OCI-LY7 (cell line): ENCODE data around the gene BIRC5. TPM values are rescaled to one million over a fixed set of nuclear protein-coding genes. Genes with fewer than 3 reads are reported as not detected.

Experiments
- BruUV-seq: library from RNA; stranded (reverse); fragments of 400-500 nt; replicated peaks from 2 replicates; lab custom pipeline; 2021; lab: Mats Ljungman, UMichigan
- CTCF ChIA-PET: fragments of 300-600 bp; sonication (Branson Sonifier 250); formaldehyde crosslinking; loops from one replicate; lab custom pipeline; 2022; ENCODE audit warnings: antibody characterized with exemption; ENCODE audit not compliant: unreplicated experiment; lab: Charles Lee
- POLR2A ChIA-PET: fragments of 300-600 bp; sonication (Branson Sonifier 250); formaldehyde crosslinking; loops from one replicate; lab custom pipeline; 2022; ENCODE audit warnings: antibody characterized with exemption; lab: Charles Lee
- DNase-seq: peaks from one replicate; pipeline ENCODE4 v3.0.0-alpha.2; 2015; ENCODE audit warnings: low spot score
- H2AFZ ChIP-seq: fragments of 200-600 bp; sonication (generic), shearing (Covaris generic); 2 replicates; pipeline ENCODE4 v1.6.1; 2014; ENCODE audit warnings: mild to moderate bottlenecking, antibody characterized with exemption, low read length, moderate library complexity
- H3K27ac ChIP-seq: fragments of 200-600 bp; sonication (generic); 2 replicates; pipeline ENCODE4 v1.5.1; 2014; ENCODE audit warnings: mixed run types, low read depth, mild to moderate bottlenecking, moderate library complexity, low read length, inconsistent platforms; ENCODE audit not compliant: poor library complexity, severe bottlenecking
- H3K36me3 ChIP-seq: fragments of 200-600 bp; sonication (generic); 2 replicates; pipeline ENCODE4 v1.6.1; 2014; ENCODE audit warnings: mild to moderate bottlenecking, antibody characterized with exemption, low read length, moderate library complexity, mixed read lengths; ENCODE audit not compliant: insufficient read depth
- H3K4me1 ChIP-seq: fragments of 200-600 bp; sonication (generic); 2 replicates; pipeline ENCODE4 v1.5.1; 2014; ENCODE audit warnings: mild to moderate bottlenecking, low read length; ENCODE audit not compliant: insufficient read depth, poor library complexity, severe bottlenecking
- H3K4me2 ChIP-seq: fragments of 200-600 bp; sonication (generic); 2 replicates; pipeline ENCODE4 v1.6.1; 2014; ENCODE audit warnings: mild to moderate bottlenecking, low read length
- H3K4me3 ChIP-seq: fragments of 200-600 bp; sonication (generic); 2 replicates; pipeline ENCODE4 v1.5.1; 2014; ENCODE audit warnings: mild to moderate bottlenecking, low read depth, low read length; ENCODE audit not compliant: poor library complexity, severe bottlenecking
- H3K79me2 ChIP-seq: fragments of 200-600 bp; sonication (generic); 2 replicates; pipeline ENCODE4 v1.6.1; 2016; ENCODE audit warnings: low read depth, mild to moderate bottlenecking, low read length, moderate library complexity, mixed read lengths; ENCODE audit not compliant: insufficient read depth
- H3K9me2 ChIP-seq: fragments of 200-600 bp; sonication (generic); 2 replicates; pipeline ENCODE4 v1.6.1; 2016; ENCODE audit warnings: mild to moderate bottlenecking, low read length, mixed read lengths; ENCODE audit not compliant: insufficient read depth
- H3K9me3 ChIP-seq: fragments of 200-600 bp; sonication (generic); 2 replicates; pipeline ENCODE4 v1.6.1; 2014; ENCODE audit warnings: mild to moderate bottlenecking, mixed run types, low read length, mixed read lengths
- H4K20me1 ChIP-seq: fragments of 200-600 bp; sonication (generic); 2 replicates; pipeline ENCODE4 v1.6.1; 2014; ENCODE audit warnings: mild to moderate bottlenecking, antibody characterized with exemption, low read length, moderate library complexity, mixed read lengths; ENCODE audit not compliant: insufficient read depth
- EZH2phosphoT487 ChIP-seq: fragments of 200-600 bp; sonication (generic); IDR thresholded peaks from 2 replicates; pipeline ENCODE4 v1.6.1; 2018; ENCODE audit warnings: low read depth, borderline replicate concordance, mild to moderate bottlenecking, mixed run types, antibody characterized with exemption, low read length, moderate library complexity, mixed read lengths
- intact Hi-C: fragments of 100-400 bp; cut with micrococcal nuclease; formaldehyde crosslinking; loops from one replicate; pipeline ENCODE4 v1.10.0; 2022; ENCODE audit not compliant: unreplicated experiment
- total RNA-seq, 2 experiments: library from RNA; depleted of rRNA in 1 of 2; stranded (reverse); fragments of >200 nt in 1 of 2; shearing (Covaris generic) in 1 of 2; gene quantifications; 2 replicates each; pipeline ENCODE4 v1.2.3, GENCODE V29; 2014 to 2022
- TF ChIP-seq, protein P1 (sequence below): fragments of 200-600 bp; sonication (generic); conservative IDR thresholded peaks from 2 replicates; pipeline ENCODE4 v1.5.1; 2014; ENCODE audit warnings: mild to moderate bottlenecking, antibody characterized with exemption, low read length, moderate library complexity, mixed read lengths

The BIRC5 gene
- total RNA-seq, 2 experiments from 2014 or later = 184 to 266 TPM

- peaks cover 18% of the 10 kb centered on the region for H3K4me1 ChIP-seq
- no peaks in the 10 kb centered on the region for H3K9me3 ChIP-seq
- H3K27ac ChIP-seq = no peak overlapping the region
- no peak for TF ChIP-seq EZH2phosphoT487
- TF ChIP-seq, protein P1, sequence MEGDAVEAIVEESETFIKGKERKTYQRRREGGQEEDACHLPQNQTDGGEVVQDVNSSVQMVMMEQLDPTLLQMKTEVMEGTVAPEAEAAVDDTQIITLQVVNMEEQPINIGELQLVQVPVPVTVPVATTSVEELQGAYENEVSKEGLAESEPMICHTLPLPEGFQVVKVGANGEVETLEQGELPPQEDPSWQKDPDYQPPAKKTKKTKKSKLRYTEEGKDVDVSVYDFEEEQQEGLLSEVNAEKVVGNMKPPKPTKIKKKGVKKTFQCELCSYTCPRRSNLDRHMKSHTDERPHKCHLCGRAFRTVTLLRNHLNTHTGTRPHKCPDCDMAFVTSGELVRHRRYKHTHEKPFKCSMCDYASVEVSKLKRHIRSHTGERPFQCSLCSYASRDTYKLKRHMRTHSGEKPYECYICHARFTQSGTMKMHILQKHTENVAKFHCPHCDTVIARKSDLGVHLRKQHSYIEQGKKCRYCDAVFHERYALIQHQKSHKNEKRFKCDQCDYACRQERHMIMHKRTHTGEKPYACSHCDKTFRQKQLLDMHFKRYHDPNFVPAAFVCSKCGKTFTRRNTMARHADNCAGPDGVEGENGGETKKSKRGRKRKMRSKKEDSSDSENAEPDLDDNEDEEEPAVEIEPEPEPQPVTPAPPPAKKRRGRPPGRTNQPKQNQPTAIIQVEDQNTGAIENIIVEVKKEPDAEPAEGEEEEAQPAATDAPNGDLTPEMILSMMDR = no peak
- no peaks in the 10 kb centered on the region for H4K20me1 ChIP-seq
- H3K4me3 ChIP-seq = no peak overlapping the region
- H3K9me2 ChIP-seq = no peaks in the 10 kb centered on the region
- ChIA-PET POLR2A (no interaction called here), CTCF (no interaction called here)
- no TSS peak for BruUV-seq
- H3K36me3 ChIP-seq = no peaks in the 10 kb centered on the region
- H3K4me2 ChIP-seq = no peak overlapping the region
- intact Hi-C loops = loop anchor here (10.0 kb wide), 1 partner anchor 1476 kb away; no protein-coding TSS in a partner anchor
- DNase-seq = no peak
- no peak overlapping the region for H2AFZ ChIP-seq
- no peaks in the 10 kb centered on the region for H3K79me2 ChIP-seq
These were observed 54.3 kb downstream of the BIRC5 start for GRCh38 chr17:78268191-78268874.

DNA sequence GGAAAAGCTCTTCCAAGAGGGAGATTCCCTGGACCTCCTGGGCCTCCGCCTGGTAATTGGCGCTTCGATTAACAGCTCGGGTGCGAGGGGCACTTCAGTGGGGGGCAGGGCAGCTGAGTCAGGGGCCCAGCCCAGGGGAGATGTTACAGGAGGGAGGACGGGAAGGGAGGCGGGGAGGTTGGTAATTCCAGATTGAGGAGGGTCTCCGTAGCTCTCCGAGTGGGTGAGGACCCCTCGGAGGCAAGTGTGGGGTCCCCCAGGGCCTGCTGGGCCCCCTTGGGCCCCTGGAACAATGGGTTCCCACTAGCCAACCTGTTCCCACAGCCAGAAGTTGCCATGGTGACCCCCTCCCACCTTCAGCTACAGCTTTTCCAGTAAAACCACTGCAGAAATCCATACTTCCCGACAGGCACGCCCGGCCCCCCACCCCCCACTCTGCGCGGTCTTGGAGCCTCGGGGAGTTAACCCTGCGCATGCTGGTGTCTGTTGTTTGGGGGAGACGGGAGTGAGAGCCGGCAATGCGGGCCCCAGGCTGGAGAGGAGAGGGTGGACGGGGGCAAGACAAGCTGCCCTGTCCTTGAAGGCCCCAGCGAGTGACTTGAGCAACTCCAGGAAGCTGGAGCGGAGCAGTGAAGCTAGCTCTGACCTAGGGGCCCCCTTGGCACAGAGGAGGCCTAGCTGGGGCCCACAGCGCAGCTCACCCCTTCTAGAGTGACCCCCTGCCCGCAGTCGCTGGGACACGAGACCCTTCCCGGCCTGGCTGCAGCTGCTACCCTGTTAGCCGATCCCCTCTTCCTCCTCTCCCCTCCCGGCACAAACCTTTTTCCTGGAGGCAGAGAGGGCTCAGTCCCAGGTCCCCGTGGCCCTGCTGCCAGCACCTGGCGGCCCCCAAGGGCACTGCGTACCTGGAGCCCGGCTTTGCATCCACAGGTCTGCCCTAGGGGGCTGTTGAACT lies 55.2 kb downstream of the BIRC5 start:
- Histone ChIP-seq H2AFZ (no peak overlapping the region), H3K4me3 (no peak overlapping the region), H3K79me2 (no peaks in the 10 kb centered on the region), H3K27ac (no peak overlapping the region), H3K9me3 (no peaks in the 10 kb centered on the region), H3K9me2 (no peaks in the 10 kb centered on the region), H3K4me1 (peaks cover 18% of the 10 kb centered on the region), H3K4me2 (no peak overlapping the region), H4K20me1 (no peaks in the 10 kb centered on the region), H3K36me3 (no peaks in the 10 kb centered on the region)
- ChIA-PET POLR2A (interaction anchor here (0.6 kb wide), 2 partner anchors 41 to 287 kb away, joined by 3 to 4 read pairs; no protein-coding TSS in a partner anchor), CTCF (no interaction called here)
- no peak for DNase-seq
- BruUV-seq = no TSS peak
- intact Hi-C loops = loop anchor here (10.0 kb wide), 1 partner anchor 1476 kb away; no protein-coding TSS in a partner anchor
- TF ChIP-seq, protein P1 = no peak
- TF ChIP-seq EZH2phosphoT487 = no peak
